H1 (cell line): ENCODE measurements around the gene S1PR2. TPM values are rescaled to one million over a fixed set of nuclear protein-coding genes. Genes with fewer than 3 reads are reported as not detected.

Source experiments
- CTCF ChIA-PET: fragments of 300-600 bp; sonication (Branson Sonifier 250); formaldehyde crosslinking; loops from one replicate; lab custom pipeline; 2021; ENCODE audit not compliant: partially characterized antibody; lab: Charles Lee
- POLR2A ChIA-PET: fragments of 300-600 bp; sonication (Branson Sonifier 250); formaldehyde crosslinking; loops from one replicate; lab custom pipeline; 2021; ENCODE audit warnings: inconsistent platforms; ENCODE audit not compliant: partially characterized antibody; lab: Charles Lee
- DNase-seq, 2 experiments: peaks; one replicate each; pipeline versions ENCODE4 v3.0.0 to v3.0.0-alpha.2; 2010 to 2022; ENCODE audit warnings: low spot score in 2 of 2, low read depth in 1 of 2, mixed read lengths in 1 of 2
- FAIRE-seq: peaks from 2 replicates; lab custom pipeline; 2011; peaks lifted over from hg19 to GRCh38; lab: Jason Lieb, UNC
- H2AFZ ChIP-seq: 2 replicates; pipeline ENCODE4 v1.8.1; 2012; ENCODE audit warnings: low read length, inconsistent platforms
- H2AK5ac ChIP-seq: 2 replicates; pipeline ENCODE4 v1.6.1; 2013; ENCODE audit warnings: low read depth, low read length
- H2BK120ac ChIP-seq: replicated peaks from 2 replicates; pipeline ENCODE3; 2013; ENCODE audit warnings: low read depth, low read length, inconsistent platforms
- H2BK12ac ChIP-seq: 2 replicates; pipeline ENCODE4 v1.6.1; 2013; ENCODE audit warnings: low read depth, low read length
- H2BK15ac ChIP-seq: 2 replicates; pipeline ENCODE4 v1.6.1; 2013; ENCODE audit warnings: low read length
- H2BK20ac ChIP-seq: 2 replicates; pipeline ENCODE4 v1.6.1; 2013; ENCODE audit warnings: low read length
- H2BK5ac ChIP-seq: 2 replicates; pipeline ENCODE4 v1.6.1; 2013; ENCODE audit warnings: low read depth, low read length
- H3K14ac ChIP-seq: 2 replicates; pipeline ENCODE4 v1.6.1; 2013; ENCODE audit warnings: inconsistent platforms; ENCODE audit not compliant: insufficient read length
- H3K18ac ChIP-seq: 2 replicates; pipeline ENCODE4 v1.6.1; 2013; ENCODE audit warnings: low read length; ENCODE audit errors: extremely low read depth
- H3K23ac ChIP-seq: 2 replicates; pipeline ENCODE4 v1.6.1; 2013; ENCODE audit warnings: inconsistent platforms; ENCODE audit not compliant: insufficient read length
- H3K23me2 ChIP-seq: 2 replicates; pipeline ENCODE4 v1.6.1; 2013; ENCODE audit warnings: low read depth, low read length
- H3K27ac ChIP-seq: 2 replicates; pipeline ENCODE4 v1.6.1; 2011; ENCODE audit warnings: low read depth, low read length, inconsistent platforms
- H3K27me3 ChIP-seq, 4 experiments: replicated peaks in 1 of 4; 1 replicate in 1 of 4; 2 replicates in 3 of 4; pipeline versions ENCODE4 v1.6.1 to v1.8.1; 2011 to 2013; ENCODE audit warnings: low read length in 3 of 4, mild to moderate bottlenecking in 3 of 4, inconsistent platforms in 2 of 4, mixed read lengths in 2 of 4, moderate library complexity in 1 of 4; ENCODE audit not compliant: control insufficient read depth in 3 of 4, insufficient read depth in 3 of 4; ENCODE audit errors: extremely low read depth in 1 of 4
- H3K36me3 ChIP-seq, 4 experiments: 2 replicates each; pipeline versions ENCODE4 v1.6.1 to v1.8.1; 2011 to 2013; ENCODE audit warnings: mild to moderate bottlenecking in 4 of 4, low read length in 3 of 4, moderate library complexity in 2 of 4, control low read depth in 1 of 4, inconsistent platforms in 1 of 4; ENCODE audit not compliant: insufficient read depth in 4 of 4, control insufficient read depth in 2 of 4
- H3K4ac ChIP-seq: replicated peaks from 2 replicates; pipeline ENCODE3; 2013; ENCODE audit warnings: low read length, low read depth, mixed read lengths, inconsistent platforms; ENCODE audit not compliant: insufficient read length
- H3K4me1 ChIP-seq, 4 experiments: replicated peaks in 1 of 4; 1 replicate in 1 of 4; 2 replicates in 3 of 4; pipeline versions ENCODE4 v1.6.1 to v1.8.1; 2011 to 2013; ENCODE audit warnings: low read length in 3 of 4, inconsistent platforms in 2 of 4, mixed read lengths in 1 of 4; ENCODE audit not compliant: insufficient read depth in 4 of 4, control insufficient read depth in 3 of 4
- H3K4me2 ChIP-seq, 2 experiments: 2 replicates each; pipeline versions ENCODE4 v1.6.1 to v1.8.1; 2011 to 2013; ENCODE audit warnings: low read depth in 2 of 2, low read length in 2 of 2, control low read depth in 1 of 2, inconsistent platforms in 1 of 2, mild to moderate bottlenecking in 1 of 2; ENCODE audit not compliant: insufficient read depth in 1 of 2
- H3K4me3 ChIP-seq, 4 experiments: fragments of 200-600, 300-600 bp in 1 of 4; sonication (generic), shearing (Covaris generic), sonication (Bioruptor Twin) in 1 of 4; 2 replicates each; pipeline versions ENCODE4 v1.5.1 to v1.8.1; 2011 to 2016; ENCODE audit warnings: low read length in 4 of 4, low read depth in 3 of 4, control low read depth in 2 of 4, inconsistent platforms in 2 of 4, mild to moderate bottlenecking in 2 of 4, mixed read lengths in 1 of 4, moderate library complexity in 1 of 4; ENCODE audit not compliant: insufficient read depth in 2 of 4; ENCODE audit errors: extremely low read depth in 1 of 4
- H3K56ac ChIP-seq: replicated peaks from 2 replicates; pipeline ENCODE3; 2013; ENCODE audit warnings: low read depth, mild to moderate bottlenecking, mixed read lengths, low read length, inconsistent platforms; ENCODE audit not compliant: insufficient read length
- H3K79me1 ChIP-seq: 2 replicates; pipeline ENCODE4 v1.6.1; 2013; ENCODE audit warnings: low read depth, low read length, control low read depth
- H3K79me2 ChIP-seq, 2 experiments: 2 replicates each; pipeline versions ENCODE4 v1.6.1 to v1.8.1; 2012 to 2013; ENCODE audit warnings: low read length in 2 of 2, mild to moderate bottlenecking in 2 of 2, inconsistent platforms in 1 of 2; ENCODE audit not compliant: insufficient read depth in 2 of 2, control insufficient read depth in 1 of 2
- H3K9ac ChIP-seq, 4 experiments: replicated peaks in 1 of 4; 1 replicate in 1 of 4; 2 replicates in 3 of 4; pipeline versions ENCODE4 v1.6.1 to v1.8.1; 2011 to 2013; ENCODE audit warnings: low read depth in 3 of 4, low read length in 3 of 4, control low read depth in 2 of 4, mild to moderate bottlenecking in 2 of 4, moderate library complexity in 2 of 4, inconsistent platforms in 1 of 4; ENCODE audit errors: extremely low read depth in 1 of 4
- H3K9me3 ChIP-seq, 2 experiments: 2 replicates each; pipeline versions ENCODE4 v1.6.1 to v1.8.1; 2012 to 2013; ENCODE audit warnings: mild to moderate bottlenecking in 2 of 2, moderate library complexity in 2 of 2, control low read depth in 1 of 2, inconsistent platforms in 1 of 2, low read depth in 1 of 2, low read length in 1 of 2, mixed read lengths in 1 of 2; ENCODE audit not compliant: insufficient read depth in 2 of 2
- H4K20me1 ChIP-seq, 2 experiments: replicated peaks in 1 of 2; 2 replicates each; pipeline versions ENCODE3 to v1.8.1; 2011 to 2013; ENCODE audit warnings: inconsistent platforms in 2 of 2, low read length in 2 of 2, mild to moderate bottlenecking in 1 of 2; ENCODE audit not compliant: insufficient read depth in 2 of 2, control insufficient read depth in 1 of 2
- H4K5ac ChIP-seq: 2 replicates; pipeline ENCODE4 v1.6.1; 2013; ENCODE audit warnings: low read length, low read depth, mixed read lengths, inconsistent platforms; ENCODE audit not compliant: insufficient read length
- H4K8ac ChIP-seq: 2 replicates; pipeline ENCODE4 v1.8.0; 2013; ENCODE audit warnings: mild to moderate bottlenecking, moderate library complexity, low read length, inconsistent platforms; ENCODE audit not compliant: insufficient read depth; ENCODE audit errors: extremely low read depth
- H4K91ac ChIP-seq: replicated peaks from 2 replicates; pipeline ENCODE3; 2013; ENCODE audit warnings: low read length, mixed read lengths, inconsistent platforms; ENCODE audit not compliant: insufficient read length
- BCL11A ChIP-seq, 2 experiments: IDR thresholded peaks; one replicate each; pipeline ENCODE4 v1.6.1; 2011; ENCODE audit warnings: low read depth in 2 of 2, low read length in 2 of 2, mild to moderate bottlenecking in 2 of 2
- CBX8 ChIP-seq: fragments of 300-800, 300-1000 bp; sonication (generic); IDR thresholded peaks from 2 replicates; pipeline ENCODE4 v1.7.1; 2016; ENCODE audit warnings: low read depth, low read length, borderline replicate concordance
- EGR1 ChIP-seq: IDR thresholded peaks from 2 replicates; pipeline ENCODE4 v1.6.1; 2011; ENCODE audit warnings: low read depth, low read length, borderline replicate concordance
- EP300 ChIP-seq, 2 experiments: IDR thresholded peaks; 1 replicate in 1 of 2; 2 replicates in 1 of 2; pipeline ENCODE4 v1.6.1; 2011 to 2012; ENCODE audit warnings: low read depth in 2 of 2, low read length in 2 of 2, mild to moderate bottlenecking in 2 of 2, borderline replicate concordance in 1 of 2, inconsistent platforms in 1 of 2, moderate library complexity in 1 of 2
- FOSL1 ChIP-seq: IDR thresholded peaks from 2 replicates; pipeline ENCODE4 v1.6.1; 2011; ENCODE audit warnings: mild to moderate bottlenecking, low read depth, low read length, moderate library complexity; ENCODE audit not compliant: insufficient read depth
- GTF2F1 ChIP-seq: IDR thresholded peaks from 2 replicates; pipeline ENCODE4 v1.6.1; 2012; ENCODE audit warnings: low read depth, low read length, improper control_type of control experiment, borderline replicate concordance
- JUND ChIP-seq: IDR thresholded peaks from 2 replicates; pipeline ENCODE4 v1.6.1; 2011; ENCODE audit warnings: mild to moderate bottlenecking, improper control_type of control experiment, low read length
- KDM4A ChIP-seq: IDR thresholded peaks from one replicate; pipeline ENCODE4 v1.7.1; 2012; ENCODE audit warnings: low read depth, mild to moderate bottlenecking, moderate library complexity, low read length, inconsistent platforms; ENCODE audit not compliant: severe bottlenecking
- NRF1 ChIP-seq: IDR thresholded peaks from 2 replicates; pipeline ENCODE4 v1.6.1; 2011; ENCODE audit warnings: mild to moderate bottlenecking, low read depth, low read length, improper control_type of control experiment
- SIN3A ChIP-seq, 2 experiments: IDR thresholded peaks in 1 of 2; conservative IDR thresholded peaks in 1 of 2; 2 replicates each; pipeline ENCODE4 v1.6.1; 2011 to 2012; ENCODE audit warnings: low read length in 2 of 2, improper control_type of control experiment in 1 of 2, low read depth in 1 of 2, mild to moderate bottlenecking in 1 of 2
- SIRT6 ChIP-seq: IDR thresholded peaks from one replicate; pipeline ENCODE4 v1.7.1; 2012; ENCODE audit warnings: low read length, inconsistent platforms
- SP1 ChIP-seq: IDR thresholded peaks from 2 replicates; pipeline ENCODE4 v1.6.1; 2011; ENCODE audit warnings: low read depth, low read length
- WGBS, 2 experiments: shearing (Covaris generic) in 1 of 2; methylation state at CpG; one replicate each; pipeline versions ENCODE4 v1.1.6 to v1.1.7; 2013 to 2015; ENCODE audit warnings: low lambda C conversion rate in 2 of 2, mixed read lengths in 2 of 2, inconsistent platforms in 1 of 2, low coverage in 1 of 2, missing lambda C conversion rate in 1 of 2; ENCODE audit not compliant: insufficient replicate concordance in 2 of 2, insufficient coverage in 1 of 2, insufficient read length in 1 of 2; ENCODE audit errors: extremely low coverage in 1 of 2, missing lambda C conversion rate in 1 of 2; 5-methylcytosine and 5-hydroxymethylcytosine counted together
- polyA plus RNA-seq, 7 experiments: library from polyadenylated mRNA; depleted of rRNA in 3 of 7; stranded (reverse) in 5 of 7; unstranded in 2 of 7; fragments of >200 nt in 5 of 7; fragments of 200-250 nt in 2 of 7; gene quantifications; 1 replicate in 5 of 7; 2 replicates in 1 of 7; 4 replicates in 1 of 7; pipeline versions ENCODE4 v1.2.1 to v1.2.3, GENCODE V29; 2011 to 2013; ENCODE audit warnings: missing spikeins in 2 of 7, mixed read lengths in 2 of 7
- total RNA-seq: library from RNA; stranded (reverse); fragmentation: NEBNext Ultra II Directional; extraction: Animal tissue kit (Norgen Biotek cat#: 25700); gene quantifications from 2 replicates; pipeline ENCODE4 v1.2.1, GENCODE V29; 2021

Gene S1PR2
- total and polyA plus RNA-seq, 2 of the 8 experiments (the other 6 are each of a cell fraction or from before 2014, with no cell fraction given), result 17.5 to 19.4 TPM

DNA sequence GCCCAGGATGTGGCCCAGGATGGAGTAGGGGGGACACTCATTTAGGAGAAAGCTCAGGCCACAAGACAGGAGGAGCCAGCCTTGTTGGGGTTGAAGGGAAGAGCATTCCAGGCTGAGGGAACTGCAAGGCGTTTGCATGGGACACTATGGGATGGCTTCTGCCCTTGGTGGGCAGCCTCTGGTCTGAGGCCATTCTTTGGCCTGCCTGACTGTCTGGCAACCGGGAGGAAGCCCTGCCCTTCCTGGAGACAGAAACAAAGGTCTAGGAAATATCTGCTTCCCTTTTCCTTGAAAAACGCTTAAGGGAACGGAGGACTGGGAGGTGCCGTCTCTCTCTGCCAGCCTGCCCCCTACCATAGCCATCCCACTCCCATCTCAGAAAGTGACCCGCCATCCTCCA is 36.9 kb upstream of the S1PR2 start:
- Histone ChIP-seq H4K91ac (no peak overlapping the region), H4K8ac (no peak overlapping the region), H2AFZ (no peak overlapping the region), H2BK120ac (no peak overlapping the region), H3K4me2 (no peak overlapping the region), H3K9me3 (no peaks in the 10 kb centered on the region), H2BK20ac (no peak overlapping the region), H3K27ac (no peak overlapping the region), H3K23ac (no peak overlapping the region), H3K9ac (no peak overlapping the region), H3K79me2 (no peaks in the 10 kb centered on the region), H3K4me3 (no peak overlapping the region), H2AK5ac (0 out of 2 replicates have a peak overlapping the region, but pooled peaks have one; percentile 39), H3K4me1 (peaks cover 0 to 8% (median 5%) of the 10 kb centered on the region in 4 experiments; a peak in 5 of 7 replicates), H2BK5ac (no peak overlapping the region), H3K36me3 (no peaks in the 10 kb centered on the region), H2BK12ac (no peak overlapping the region), H4K5ac (no peak overlapping the region), H3K18ac (no peak overlapping the region), H3K56ac (no peak overlapping the region), H2BK15ac (no peak overlapping the region), H3K79me1 (no peaks in the 10 kb centered on the region), H3K14ac (no peak overlapping the region), H3K4ac (no peak overlapping the region), H4K20me1 (no peaks in the 10 kb centered on the region), H3K27me3 (peaks cover 9 to 25% (median 23%) of the 10 kb centered on the region in 4 experiments), H3K23me2 (peaks cover 11% of the 10 kb centered on the region; the same call in 1 of the 2 replicates)
- WGBS, 2 experiments, result 80% methylated on average over 6 of the region's 6 CpGs; no CpG with 5 or more reads in 1 of the 2 experiments
- ChIA-PET CTCF (interaction anchor here (0.6 to 9.4 kb wide), 9 partner anchors 9 to 238 kb away, joined by 3 to 122 read pairs (median 4); partner anchors contain the start of genes ICAM4, ICAM5 and TYK2), POLR2A (interaction anchor here (0.6 to 1.8 kb wide), 5 partner anchors 9 to 288 kb away, joined by 3 to 6 read pairs (median 3); partner anchors contain the start of gene TYK2)
- no peak for TF ChIP-seq SIN3A (conservative IDR thresholded peaks at IDR 0.05 in 1 of 2, IDR thresholded peaks at IDR 0.05 in 1 of 2; ENCODE audit: low read depth in 1 of 2, low read length in 2 of 2)
- TF ChIP-seq KDM4A, result no peak
- no peak for TF ChIP-seq SIRT6
- no peak for TF ChIP-seq SP1
- TF ChIP-seq FOSL1, result no peak
- TF ChIP-seq CBX8, result no peak
- TF ChIP-seq GTF2F1, result no peak
- no peak for TF ChIP-seq EP300 (IDR thresholded peaks at IDR 0.05; ENCODE audit: borderline replicate concordance in 1 of 2, low read depth in 2 of 2, low read length in 2 of 2)
- TF ChIP-seq BCL11A (IDR thresholded peaks at IDR 0.05; ENCODE audit: low read depth in 2 of 2, low read length in 2 of 2), result no peak
- no peak for TF ChIP-seq JUND
- TF ChIP-seq NRF1, result no peak
- TF ChIP-seq EGR1, result no peak
- no peak for DNase-seq
- no peak for FAIRE-seq
